Measurements from ENCODE around the gene RNF123.

Gene RNF123

DNA sequence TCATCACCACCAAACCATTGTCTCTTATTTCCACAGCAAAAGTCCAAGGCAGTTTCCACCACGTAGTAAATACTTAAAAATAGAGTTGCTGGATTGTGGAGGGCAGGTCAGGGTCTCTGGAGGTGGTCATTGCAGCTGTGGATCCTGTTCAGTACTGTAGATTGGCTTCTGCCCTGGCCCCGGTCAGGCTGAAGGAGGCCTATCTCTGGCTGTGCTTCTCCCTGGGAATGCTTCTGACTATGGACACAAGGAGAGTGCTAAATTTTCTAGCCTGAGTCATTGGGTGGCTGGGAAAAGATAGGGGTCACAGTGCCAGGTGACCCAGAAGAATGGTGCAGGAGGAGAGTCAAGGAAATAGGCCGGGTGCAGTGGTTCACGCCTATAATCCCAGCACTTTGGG is 60.7 kb downstream of the RNF123 start:
- no peak for DNase-seq (ENCODE audit: low read depth in 2 of 2)

DNA sequence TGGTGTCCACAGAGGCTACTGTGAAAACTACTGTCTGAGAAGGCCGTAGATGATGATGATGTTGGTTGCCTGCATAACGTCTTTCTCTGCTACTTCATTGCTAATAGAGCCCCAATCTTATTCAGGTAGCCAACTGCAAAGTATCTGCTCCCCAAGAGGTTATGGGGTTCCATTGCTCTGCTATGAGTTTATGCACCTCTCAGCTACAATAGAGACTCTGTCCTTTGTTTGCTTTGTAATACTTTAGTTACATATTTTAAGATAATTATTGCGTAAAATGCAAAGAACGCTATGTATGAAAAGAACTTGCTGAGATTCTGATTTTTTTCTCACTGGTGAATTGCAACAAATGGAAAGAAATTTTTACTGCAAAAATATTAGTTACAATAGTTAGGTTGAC is 62.1 kb downstream of the RNF123 start:
- no peak for DNase-seq (ENCODE audit: low read depth in 2 of 2)

DNA sequence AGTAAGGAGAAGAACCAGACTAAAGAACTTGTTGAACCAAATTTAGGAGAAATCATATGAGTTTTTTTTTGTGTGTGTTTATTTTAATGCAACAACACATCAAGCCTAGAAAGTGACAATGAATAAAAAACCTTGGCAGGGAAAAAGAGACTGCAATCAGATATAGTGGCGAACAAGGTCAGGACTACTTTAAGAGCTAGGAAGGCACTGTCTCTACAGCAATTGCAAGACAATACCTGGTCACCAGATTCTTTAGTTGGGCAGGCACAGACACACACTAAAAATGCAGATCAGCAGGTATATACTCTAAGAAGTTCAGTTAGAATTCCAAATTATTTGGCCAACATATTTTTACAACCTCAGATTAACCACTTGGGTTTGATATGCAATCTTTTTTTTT is 65.2 kb downstream of the RNF123 start:
- no peak for DNase-seq (ENCODE audit: low read depth in 2 of 2)

DNA sequence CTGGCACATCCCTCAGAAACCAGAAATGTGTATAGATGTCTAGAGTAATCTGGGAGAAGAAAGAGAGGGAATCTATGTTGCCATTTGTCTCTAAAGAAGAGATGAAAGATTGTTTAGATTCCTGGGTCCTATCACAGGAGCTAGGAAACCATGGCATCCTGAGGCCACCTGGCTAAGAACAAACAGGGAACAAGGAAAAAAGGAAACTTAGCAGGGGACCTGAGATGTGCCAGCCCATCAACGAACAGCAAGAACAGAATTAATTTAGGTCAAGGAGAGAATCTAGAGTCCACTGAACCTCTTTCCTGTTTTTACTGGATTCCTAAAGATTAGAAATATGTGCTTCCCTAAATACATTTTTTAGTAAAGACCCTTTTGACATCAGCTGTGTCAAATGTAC is 66.7 kb downstream of the RNF123 start:
- DNase-seq (ENCODE audit: low read depth in 2 of 2) = no peak

DNA sequence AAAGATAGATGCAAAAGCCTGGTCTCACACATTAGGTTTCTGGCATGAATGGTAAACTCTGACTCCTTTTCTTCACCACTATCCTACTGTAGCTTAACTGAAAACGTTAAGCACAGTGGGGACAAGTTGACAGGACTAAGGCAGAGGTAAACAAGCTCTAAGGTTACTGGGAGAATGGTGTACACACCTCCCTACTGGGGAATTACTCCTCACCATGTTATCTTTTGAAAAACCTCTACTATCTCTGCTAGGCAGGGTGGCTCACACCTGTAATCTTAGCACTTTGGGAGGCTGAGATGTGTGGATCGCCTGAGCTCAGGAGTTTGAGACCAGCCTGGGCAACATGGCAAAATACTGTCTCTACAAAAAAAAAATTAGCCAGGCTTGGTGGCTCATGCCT is 67.8 kb downstream of the RNF123 start:
- DNase-seq (ENCODE audit: low read depth in 2 of 2) = no peak

DNA sequence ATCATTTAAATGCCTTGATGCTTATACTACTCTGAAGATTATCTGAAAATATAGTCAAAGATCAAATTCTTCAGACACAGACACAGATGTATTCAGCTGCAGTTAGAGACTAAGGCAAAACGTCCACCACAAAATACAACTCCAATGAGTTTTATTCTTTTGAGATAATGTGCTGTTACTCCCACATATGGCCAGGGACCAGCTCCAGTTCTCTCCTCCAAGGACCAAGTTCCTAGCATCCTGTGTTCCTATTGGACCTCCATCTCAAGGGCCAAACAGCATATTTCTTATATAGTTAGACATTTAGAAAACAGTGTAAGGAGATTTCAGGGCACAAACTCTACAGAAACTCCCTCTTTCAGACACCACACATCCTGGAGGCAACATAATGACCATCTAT is 69.9 kb downstream of the RNF123 start:
- no peak for DNase-seq (ENCODE audit: low read depth in 2 of 2)

DNA sequence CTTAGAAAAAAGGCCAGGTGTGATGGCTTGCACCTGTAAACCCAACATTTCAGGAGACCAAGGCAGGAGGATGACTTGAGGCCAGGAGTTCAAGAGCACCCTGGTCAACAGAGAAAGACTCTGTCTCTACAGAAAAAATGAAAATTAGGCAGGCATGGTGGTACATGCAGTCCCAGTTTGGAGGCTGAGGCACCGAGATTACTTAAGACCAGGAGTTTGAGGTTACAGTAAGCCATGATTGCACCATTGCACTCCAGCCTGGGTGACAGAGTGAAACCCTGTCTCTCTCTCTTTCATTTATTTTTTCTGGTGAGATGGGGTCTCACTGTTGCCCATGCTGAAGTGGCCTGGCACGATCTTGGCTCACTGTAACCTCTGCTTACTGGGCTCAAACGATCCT is 72.3 kb downstream of the RNF123 start:
- no peak for DNase-seq (ENCODE audit: low read depth in 2 of 2)

DNA sequence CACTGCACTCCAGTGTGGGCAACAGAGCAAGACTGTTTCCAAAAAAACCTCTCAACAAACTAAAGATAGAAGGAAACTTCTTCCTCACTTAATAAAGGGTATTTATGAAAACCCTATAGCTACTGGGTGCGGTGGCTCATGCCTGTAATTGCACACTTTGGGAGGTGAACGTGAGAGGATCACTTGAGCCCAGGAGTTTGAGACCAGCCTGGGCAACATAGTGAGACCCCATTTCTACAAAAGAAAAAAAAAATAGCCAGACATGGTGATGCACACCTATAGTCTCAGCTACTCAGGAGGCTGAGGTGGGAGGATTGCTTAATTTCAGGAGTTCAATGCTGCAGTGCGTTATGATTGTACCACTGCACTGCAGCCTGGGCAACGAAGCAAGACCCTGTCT is 74.6 kb downstream of the RNF123 start:
- no peak for DNase-seq (ENCODE audit: low read depth in 2 of 2)

DNA sequence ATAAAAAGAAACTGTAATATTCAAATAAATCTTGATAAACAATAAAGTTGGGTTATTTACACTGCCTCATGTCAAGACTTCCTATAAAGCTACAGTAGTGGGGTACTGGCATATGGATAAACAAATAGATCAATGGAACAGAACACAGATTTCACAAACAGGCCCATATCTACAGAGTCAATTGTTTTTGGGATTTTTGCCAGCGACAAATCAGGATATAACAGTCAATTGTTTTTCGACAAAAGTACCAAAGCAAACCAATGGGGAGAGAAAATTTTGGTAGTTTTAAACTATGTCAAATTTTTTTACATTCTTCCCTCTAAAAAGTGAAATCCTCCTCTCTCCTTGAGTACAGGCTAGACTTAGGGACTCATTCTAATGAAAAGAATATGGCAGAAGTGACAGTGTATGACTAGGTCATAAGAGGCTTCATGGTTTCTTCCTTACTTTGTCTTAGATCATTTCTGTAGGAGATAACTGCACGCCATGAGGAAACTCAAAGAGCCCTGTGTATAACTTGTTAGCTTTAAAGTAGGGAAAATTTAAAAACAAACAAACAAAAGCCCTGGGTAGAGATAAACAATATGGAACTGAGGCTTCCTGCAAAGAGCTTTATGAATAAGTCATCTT is 80.0 kb downstream of the RNF123 start:
- DNase-seq (ENCODE audit: low read depth in 2 of 2) = no peak

DNA sequence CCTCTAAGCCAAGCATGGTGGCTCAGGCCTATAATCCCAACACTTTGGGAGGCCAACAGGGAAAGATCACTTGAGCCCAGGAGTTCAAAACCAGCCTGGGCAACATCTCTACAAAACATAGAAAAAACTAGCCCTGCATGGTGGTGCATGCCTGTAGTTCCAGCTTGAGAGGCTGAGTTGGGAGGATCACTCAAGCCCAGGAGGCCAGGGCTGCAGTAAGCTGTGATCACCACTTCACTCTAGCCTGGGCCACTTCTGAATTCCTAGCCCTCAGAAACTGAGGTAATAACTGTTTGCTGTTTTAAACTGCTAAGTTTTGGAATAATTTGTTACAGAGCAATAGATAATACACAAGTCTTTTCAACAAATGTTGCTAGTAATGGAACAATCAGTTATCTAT is 80.6 kb downstream of the RNF123 start:
- no peak for DNase-seq (ENCODE audit: low read depth in 2 of 2)

Data from stimulated activated CD8-positive, alpha-beta memory T cell treated with anti-CD3 and anti-CD28 coated beads, Interleukin-15, amount 100 ng/mL, for 48 hours (primary cell).